ENCODE results near the gene IL4I1. TPM values are rescaled to one million over a fixed set of nuclear protein-coding genes. Genes with fewer than 3 reads are reported as not detected.

The IL4I1 gene
- total RNA-seq, 6 donors from 2014 or later, result 0.44 to 7.3 (median 2.1) TPM

GRCh38 chr19:49857061-49857837 is 39.4 kb downstream of the IL4I1 start:
- DNase-seq (peak in 1 of 2 donors; percentile 83), ATAC-seq (ENCODE audit: low FRiP score in 2 of 2) (no peak)
- TF ChIP-seq EP300 (IDR thresholded peaks at IDR 0.05), result no peak
- TF ChIP-seq, protein P1, sequence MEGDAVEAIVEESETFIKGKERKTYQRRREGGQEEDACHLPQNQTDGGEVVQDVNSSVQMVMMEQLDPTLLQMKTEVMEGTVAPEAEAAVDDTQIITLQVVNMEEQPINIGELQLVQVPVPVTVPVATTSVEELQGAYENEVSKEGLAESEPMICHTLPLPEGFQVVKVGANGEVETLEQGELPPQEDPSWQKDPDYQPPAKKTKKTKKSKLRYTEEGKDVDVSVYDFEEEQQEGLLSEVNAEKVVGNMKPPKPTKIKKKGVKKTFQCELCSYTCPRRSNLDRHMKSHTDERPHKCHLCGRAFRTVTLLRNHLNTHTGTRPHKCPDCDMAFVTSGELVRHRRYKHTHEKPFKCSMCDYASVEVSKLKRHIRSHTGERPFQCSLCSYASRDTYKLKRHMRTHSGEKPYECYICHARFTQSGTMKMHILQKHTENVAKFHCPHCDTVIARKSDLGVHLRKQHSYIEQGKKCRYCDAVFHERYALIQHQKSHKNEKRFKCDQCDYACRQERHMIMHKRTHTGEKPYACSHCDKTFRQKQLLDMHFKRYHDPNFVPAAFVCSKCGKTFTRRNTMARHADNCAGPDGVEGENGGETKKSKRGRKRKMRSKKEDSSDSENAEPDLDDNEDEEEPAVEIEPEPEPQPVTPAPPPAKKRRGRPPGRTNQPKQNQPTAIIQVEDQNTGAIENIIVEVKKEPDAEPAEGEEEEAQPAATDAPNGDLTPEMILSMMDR (IDR thresholded peaks at IDR 0.05), result no peak
- TF ChIP-seq POLR2A (IDR thresholded peaks at IDR 0.05), result no peak
- no peak for TF ChIP-seq POLR2AphosphoS5 (IDR thresholded peaks at IDR 0.05)
- WGBS, 2 donors, result 90 to 91% methylated on average over 12 to 25 of the region's 26 CpGs
- no peaks in the 10 kb centered on the region for H3K27me3 ChIP-seq
- H3K9me3 ChIP-seq, result no peaks in the 10 kb centered on the region
- no peak overlapping the region for H3K27ac ChIP-seq
- H3K4me3 ChIP-seq, result no peak overlapping the region
- peaks cover 14 to 28% (median 19%) of the 10 kb centered on the region in 4 donors for H3K4me1 ChIP-seq
- H3K36me3 ChIP-seq, result peaks cover 15 to 80% (median 64%) of the 10 kb centered on the region in 4 donors

DNA sequence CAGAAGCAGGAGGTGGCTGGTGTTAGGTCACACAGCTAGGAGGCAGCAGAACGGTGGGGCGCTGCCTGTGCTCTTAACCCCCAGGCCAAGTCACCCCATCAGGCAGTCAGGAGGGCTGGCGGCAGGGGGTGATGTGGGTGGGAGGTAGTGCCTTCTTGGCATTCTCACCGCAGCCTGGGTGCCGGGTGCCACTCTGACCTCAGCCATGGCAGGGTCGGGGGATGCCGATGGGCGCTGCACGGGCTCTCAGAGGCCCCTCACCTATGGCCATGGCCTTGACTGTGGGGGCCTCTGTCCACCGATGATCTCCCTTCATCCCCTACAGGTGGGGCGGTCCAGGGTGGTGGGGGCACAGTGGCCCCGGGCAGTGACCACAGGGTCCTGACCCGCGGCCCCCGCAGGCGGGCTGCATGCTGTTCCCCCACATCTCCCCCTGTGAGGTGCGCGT is 40.1 kb downstream of the IL4I1 start:
- WGBS, 2 donors, result 40 to 95% methylated on average over 1 to 18 of the region's 18 CpGs
- no peaks in the 10 kb centered on the region for H3K9me3 ChIP-seq
- peak in 1 of 2 donors; percentile 78 for DNase-seq
- ATAC-seq (ENCODE audit: low FRiP score in 2 of 2), result no peak
- no peak for TF ChIP-seq POLR2A (IDR thresholded peaks at IDR 0.05)
- TF ChIP-seq, protein P1 (IDR thresholded peaks at IDR 0.05), result no peak
- no peak for TF ChIP-seq POLR2AphosphoS5 (IDR thresholded peaks at IDR 0.05)
- TF ChIP-seq EP300 (IDR thresholded peaks at IDR 0.05), result no peak
- peaks cover 14 to 73% (median 58%) of the 10 kb centered on the region in 4 donors for H3K36me3 ChIP-seq
- no peak overlapping the region for H3K4me3 ChIP-seq
- peak overlapping the region in 1 of 4 donors; percentile 15 for H3K27ac ChIP-seq
- H3K4me1 ChIP-seq, result peaks cover 17 to 34% (median 24%) of the 10 kb centered on the region in 4 donors
- no peaks in the 10 kb centered on the region for H3K27me3 ChIP-seq

GRCh38 chr19:49855676-49856573 is 40.8 kb downstream of the IL4I1 start:
- no peaks in the 10 kb centered on the region for H3K27me3 ChIP-seq
- peaks cover 17 to 30% (median 22%) of the 10 kb centered on the region in 4 donors for H3K4me1 ChIP-seq
- H3K9me3 ChIP-seq, result no peaks in the 10 kb centered on the region
- no peak overlapping the region for H3K4me3 ChIP-seq
- peak overlapping the region in 1 of 4 donors; percentile 15 for H3K27ac ChIP-seq
- no peak for TF ChIP-seq EP300 (IDR thresholded peaks at IDR 0.05)
- TF ChIP-seq POLR2A (IDR thresholded peaks at IDR 0.05), result no peak
- no peak for TF ChIP-seq POLR2AphosphoS5 (IDR thresholded peaks at IDR 0.05)
- TF ChIP-seq, protein P1 (IDR thresholded peaks at IDR 0.05), result no peak
- DNase-seq (no peak), ATAC-seq (ENCODE audit: low FRiP score in 2 of 2) (no peak)
- H3K36me3 ChIP-seq, result peaks cover 12 to 67% (median 51%) of the 10 kb centered on the region in 4 donors
- 84 to 89% methylated on average over 16 to 18 of the region's 21 CpGs for WGBS, 2 donors

- Histone ChIP-seq H3K27ac (no peak overlapping the region), H3K36me3 (peaks cover 8 to 60% (median 45%) of the 10 kb centered on the region in 4 donors), H3K4me1 (peaks cover 18 to 31% (median 20%) of the 10 kb centered on the region in 4 donors), H3K4me3 (no peak overlapping the region), H3K9me3 (no peaks in the 10 kb centered on the region), H3K27me3 (no peaks in the 10 kb centered on the region)
- no peak for TF ChIP-seq EP300 (IDR thresholded peaks at IDR 0.05)
- no peak for TF ChIP-seq POLR2AphosphoS5 (IDR thresholded peaks at IDR 0.05)
- TF ChIP-seq, protein P1 (IDR thresholded peaks at IDR 0.05), result no peak
- no peak for TF ChIP-seq POLR2A (IDR thresholded peaks at IDR 0.05)
- DNase-seq (no peak), ATAC-seq (ENCODE audit: low FRiP score in 2 of 2) (no peak)
- 86 to 97% methylated on average over 6 to 12 of the region's 12 CpGs for WGBS, 2 donors
Observed at GRCh38 chr19:49855277-49855675, 41.4 kb downstream of the IL4I1 start.
